Fibroblast of lung (primary cell): ENCODE data around the gene COL4A6. TPM values are rescaled to one million over a fixed set of nuclear protein-coding genes. Genes with fewer than 3 reads are reported as not detected.

Experiments used
- DNase-seq, 2 donors: peaks; one replicate each; pipeline versions ENCODE4 v3.0.0 to v3.0.0-alpha.2; 2010; ENCODE audit warnings: low read depth in 2 of 2
- H2AFZ ChIP-seq: 2 replicates; pipeline ENCODE4 v1.5.1; 2012; ENCODE audit warnings: low read length, control low read depth, inconsistent platforms
- H3K27ac ChIP-seq: 2 replicates; pipeline ENCODE4 v1.5.1; 2011; ENCODE audit warnings: low read length, control low read depth; ENCODE audit not compliant: insufficient read depth
- H3K27me3 ChIP-seq: 2 replicates; pipeline ENCODE4 v1.5.1; 2011; ENCODE audit warnings: mild to moderate bottlenecking, low read length; ENCODE audit not compliant: control insufficient read depth, insufficient read depth
- H3K36me3 ChIP-seq: 2 replicates; pipeline ENCODE4 v1.5.1; 2011; ENCODE audit warnings: low read length; ENCODE audit not compliant: control insufficient read depth, insufficient read depth
- H3K4me1 ChIP-seq: 2 replicates; pipeline ENCODE4 v1.5.1; 2011; ENCODE audit warnings: low read length; ENCODE audit not compliant: control insufficient read depth, insufficient read depth; ENCODE audit errors: extremely low read depth
- H3K4me2 ChIP-seq: 2 replicates; pipeline ENCODE4 v1.5.1; 2011; ENCODE audit warnings: low read length, control low read depth; ENCODE audit not compliant: insufficient read depth; ENCODE audit errors: extremely low read depth
- H3K4me3 ChIP-seq, 4 experiments: fragments of 200-600 bp in 1 of 4; sonication (generic) in 1 of 4; replicated peaks in 1 of 4; 2 replicates each; pipeline ENCODE4 v1.5.1; 2011 to 2016; ENCODE audit warnings: low read length in 4 of 4, low read depth in 3 of 4, mild to moderate bottlenecking in 3 of 4, control low read depth in 2 of 4, inconsistent platforms in 1 of 4, mixed read lengths in 1 of 4; ENCODE audit not compliant: insufficient read depth in 1 of 4; ENCODE audit errors: control extremely low read depth in 1 of 4
- H3K79me2 ChIP-seq: 2 replicates; pipeline ENCODE4 v1.5.1; 2012; ENCODE audit warnings: mild to moderate bottlenecking, low read length, inconsistent platforms; ENCODE audit not compliant: control insufficient read depth, insufficient read depth
- H3K9ac ChIP-seq: 2 replicates; pipeline ENCODE4 v1.5.1; 2011; ENCODE audit warnings: mild to moderate bottlenecking, low read length, control low read depth; ENCODE audit not compliant: insufficient read depth
- H3K9me3 ChIP-seq: 2 replicates; pipeline ENCODE4 v1.5.1; 2012; ENCODE audit warnings: low read depth, low read length; ENCODE audit not compliant: control insufficient read depth, insufficient read depth
- H4K20me1 ChIP-seq: 2 replicates; pipeline ENCODE4 v1.5.1; 2011; ENCODE audit warnings: low read length; ENCODE audit not compliant: control insufficient read depth, insufficient read depth; ENCODE audit errors: extremely low read depth
- CTCF ChIP-seq, 2 donors: IDR thresholded peaks in 1 of 2; conservative IDR thresholded peaks in 1 of 2; 1 replicate in 1 of 2; 2 replicates in 1 of 2; pipeline ENCODE4 v1.5.1; 2011 to 2012; ENCODE audit warnings: low read length in 2 of 2, control low read depth in 1 of 2, inconsistent platforms in 1 of 2, low read depth in 1 of 2, mild to moderate bottlenecking in 1 of 2
- EZH2 ChIP-seq: IDR thresholded peaks from 2 replicates; pipeline ENCODE4 v1.5.1; 2012; ENCODE audit warnings: low read length, control low read depth, mild to moderate bottlenecking; ENCODE audit errors: missing control alignments
- polyA plus RNA-seq, 2 donors: library from polyadenylated mRNA; depleted of rRNA in 1 of 2; stranded (reverse) in 1 of 2; unstranded in 1 of 2; fragments of >200 nt; gene quantifications; 2 replicates each; pipeline ENCODE4 v1.2.1, GENCODE V29; 2011 to 2012; ENCODE audit warnings: missing spikeins in 1 of 2
- total RNA-seq: library from RNA; depleted of rRNA; stranded (reverse); fragments of >200 nt; gene quantifications from 2 replicates; pipeline ENCODE4 v1.2.1, GENCODE V29; 2014

The COL4A6 gene
- total and polyA plus RNA-seq, 2 donors (not counting 1 experiment from before 2014, with no cell fraction given): 0.15 to 3.5 TPM

GRCh38 chrX:108341947-108342346 is 96.3 kb downstream of the COL4A6 start:
- Histone ChIP-seq H3K4me2 (no peak overlapping the region), H3K36me3 (no peaks in the 10 kb centered on the region), H3K9me3 (no peaks in the 10 kb centered on the region), H3K27me3 (no peaks in the 10 kb centered on the region), H3K79me2 (no peaks in the 10 kb centered on the region), H2AFZ (no peak overlapping the region), H3K4me3 (no peak overlapping the region), H3K4me1 (no peaks in the 10 kb centered on the region), H3K27ac (no peak overlapping the region), H3K9ac (no peak overlapping the region), H4K20me1 (no peaks in the 10 kb centered on the region)
- no peak for DNase-seq
- TF ChIP-seq EZH2: no peak
- no peak for TF ChIP-seq CTCF (conservative IDR thresholded peaks at IDR 0.05 in 1 of 2, IDR thresholded peaks at IDR 0.05 in 1 of 2; ENCODE audit: low read depth in 1 of 2, low read length in 2 of 2)

DNA sequence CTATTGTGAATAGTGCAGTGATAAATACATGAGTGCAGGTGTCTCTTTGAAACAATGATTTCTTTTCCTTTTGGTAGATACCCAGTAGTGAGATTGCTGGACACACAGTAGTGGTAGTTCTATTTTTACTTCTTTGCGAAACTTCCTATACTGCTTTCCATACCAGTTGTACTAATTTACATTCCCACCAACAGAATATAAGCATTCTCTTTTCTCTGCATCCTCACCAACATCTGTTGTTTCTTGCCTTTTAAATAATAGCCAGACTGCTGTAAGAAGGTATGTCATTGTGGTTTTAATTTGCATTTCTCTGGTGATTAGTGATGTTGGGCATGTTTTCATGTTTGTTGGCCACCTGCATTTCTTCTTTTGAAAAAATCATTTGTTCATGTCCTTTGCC is 105.9 kb downstream of the COL4A6 start:
- no peaks in the 10 kb centered on the region for H3K4me1 ChIP-seq

DNA sequence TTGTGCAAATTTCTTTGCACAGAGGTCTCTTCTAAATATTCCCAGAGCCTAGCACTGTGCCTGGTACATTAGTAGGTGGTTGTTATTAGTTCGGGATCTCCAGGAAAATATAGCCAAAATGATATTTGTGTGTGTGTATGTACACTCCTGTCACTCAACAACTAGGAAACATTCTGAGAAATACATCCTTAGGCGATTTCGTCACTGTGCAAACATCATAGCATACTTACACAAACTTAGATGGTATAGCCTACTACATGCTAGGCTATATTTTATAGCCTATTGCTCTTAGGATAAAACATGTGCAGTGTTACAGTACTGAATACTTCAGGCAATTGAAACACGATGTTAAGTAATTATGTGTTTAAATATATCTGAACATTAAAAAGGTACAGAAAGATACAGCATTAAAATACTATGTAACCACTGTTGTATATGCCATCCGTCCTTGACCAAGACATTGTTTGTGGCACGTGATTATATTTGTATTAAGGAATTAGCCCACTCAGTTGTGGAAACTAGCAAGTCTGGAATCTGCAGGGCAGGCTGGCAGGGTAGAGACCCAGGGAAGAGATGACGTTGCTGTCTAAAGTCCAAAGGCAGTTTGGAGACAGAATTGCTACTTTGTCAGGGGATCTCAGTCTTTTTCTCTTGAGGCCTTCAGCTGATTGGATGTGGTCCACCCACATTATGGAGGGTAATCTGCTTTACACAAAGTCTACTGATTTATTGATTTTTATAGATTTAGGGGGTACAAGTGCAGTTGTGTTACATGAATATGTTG is 106.9 kb downstream of the COL4A6 start:
- Histone ChIP-seq H3K36me3 (no peaks in the 10 kb centered on the region), H3K4me2 (no peak overlapping the region), H3K9me3 (no peaks in the 10 kb centered on the region), H3K79me2 (no peaks in the 10 kb centered on the region), H3K9ac (no peak overlapping the region), H3K4me1 (no peaks in the 10 kb centered on the region), H2AFZ (no peak overlapping the region), H3K4me3 (no peak overlapping the region), H4K20me1 (peaks cover 2% of the 10 kb centered on the region), H3K27me3 (no peaks in the 10 kb centered on the region), H3K27ac (no peak overlapping the region)
- TF ChIP-seq CTCF (conservative IDR thresholded peaks at IDR 0.05 in 1 of 2, IDR thresholded peaks at IDR 0.05 in 1 of 2; ENCODE audit: low read depth in 1 of 2, low read length in 2 of 2) (no peak), EZH2 (no peak)
- no peak for DNase-seq

More for the DNA sequence above, 105.9 kb downstream of the COL4A6 start:
- Histone ChIP-seq H3K9ac (no peak overlapping the region), H3K27me3 (no peaks in the 10 kb centered on the region), H4K20me1 (peaks cover 2% of the 10 kb centered on the region), H3K9me3 (no peaks in the 10 kb centered on the region), H3K79me2 (no peaks in the 10 kb centered on the region), H3K27ac (no peak overlapping the region), H2AFZ (no peak overlapping the region), H3K36me3 (no peaks in the 10 kb centered on the region), H3K4me2 (no peak overlapping the region), H3K4me3 (no peak overlapping the region)
- no peak for DNase-seq
- TF ChIP-seq CTCF (conservative IDR thresholded peaks at IDR 0.05 in 1 of 2, IDR thresholded peaks at IDR 0.05 in 1 of 2; ENCODE audit: low read depth in 1 of 2, low read length in 2 of 2) (no peak), EZH2 (no peak)
